ENCODE data around the gene ADK. TPM values are rescaled to one million over a fixed set of nuclear protein-coding genes. Genes with fewer than 3 reads are reported as not detected.

Gene ADK
- total RNA-seq, 1 donor from 2014 or later, result 62.0 TPM

GRCh38 chr10:74745449-74745848, 594.4 kb downstream of the ADK start:
- Mint-ChIP-seq H3K4me1 (ENCODE audit: low read depth, unreplicated experiment) (no peaks in the 10 kb centered on the region), H3K36me3 (ENCODE audit: low read depth, unreplicated experiment) (no peaks in the 10 kb centered on the region), H3K27ac (ENCODE audit: unreplicated experiment) (no peak overlapping the region), H3K9me3 (ENCODE audit: unreplicated experiment) (no peaks in the 10 kb centered on the region), H3K27me3 (ENCODE audit: low read depth, unreplicated experiment) (peaks cover 7% of the 10 kb centered on the region), H3K4me3 (ENCODE audit: unreplicated experiment) (no peak overlapping the region)
- Histone ChIP-seq H3K27me3 (ENCODE audit: insufficient read depth, low read length) (no peaks in the 10 kb centered on the region), H3K9ac (ENCODE audit: low read length) (no peak overlapping the region), H3K4me1 (ENCODE audit: insufficient read depth, low read length) (no peaks in the 10 kb centered on the region), H4K20me1 (ENCODE audit: insufficient read depth, low read length) (no peaks in the 10 kb centered on the region), H3K79me2 (ENCODE audit: insufficient read depth, low read length) (no peaks in the 10 kb centered on the region), H3K9me3 (ENCODE audit: insufficient read depth, low read depth, low read length) (no peaks in the 10 kb centered on the region), H3K36me3 (ENCODE audit: insufficient read depth, low read length) (no peaks in the 10 kb centered on the region), H3K27ac (ENCODE audit: low read depth, low read length) (no peak overlapping the region), H3K4me2 (ENCODE audit: low read length) (no peak overlapping the region), H3K4me3 (ENCODE audit: insufficient read depth, low read depth, low read length) (no peak overlapping the region), H2AFZ (ENCODE audit: low read depth, low read length) (no peak overlapping the region)
- no peak for TF ChIP-seq EZH2 (IDR thresholded peaks at IDR 0.05; ENCODE audit: insufficient read depth, low read length)
- TF ChIP-seq, protein P1, sequence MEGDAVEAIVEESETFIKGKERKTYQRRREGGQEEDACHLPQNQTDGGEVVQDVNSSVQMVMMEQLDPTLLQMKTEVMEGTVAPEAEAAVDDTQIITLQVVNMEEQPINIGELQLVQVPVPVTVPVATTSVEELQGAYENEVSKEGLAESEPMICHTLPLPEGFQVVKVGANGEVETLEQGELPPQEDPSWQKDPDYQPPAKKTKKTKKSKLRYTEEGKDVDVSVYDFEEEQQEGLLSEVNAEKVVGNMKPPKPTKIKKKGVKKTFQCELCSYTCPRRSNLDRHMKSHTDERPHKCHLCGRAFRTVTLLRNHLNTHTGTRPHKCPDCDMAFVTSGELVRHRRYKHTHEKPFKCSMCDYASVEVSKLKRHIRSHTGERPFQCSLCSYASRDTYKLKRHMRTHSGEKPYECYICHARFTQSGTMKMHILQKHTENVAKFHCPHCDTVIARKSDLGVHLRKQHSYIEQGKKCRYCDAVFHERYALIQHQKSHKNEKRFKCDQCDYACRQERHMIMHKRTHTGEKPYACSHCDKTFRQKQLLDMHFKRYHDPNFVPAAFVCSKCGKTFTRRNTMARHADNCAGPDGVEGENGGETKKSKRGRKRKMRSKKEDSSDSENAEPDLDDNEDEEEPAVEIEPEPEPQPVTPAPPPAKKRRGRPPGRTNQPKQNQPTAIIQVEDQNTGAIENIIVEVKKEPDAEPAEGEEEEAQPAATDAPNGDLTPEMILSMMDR (IDR thresholded peaks at IDR 0.05; ENCODE audit: insufficient read depth, low read depth, low read length), result no peak
- no peak for DNase-seq (ENCODE audit: low read depth)
- no peak for FAIRE-seq

GRCh38 chr10:74746813-74747212, 595.8 kb downstream of the ADK start:
- no peak overlapping the region for H3K27ac ChIP-seq (ENCODE audit: low read depth, low read length)
- FAIRE-seq (no peak), DNase-seq (ENCODE audit: low read depth) (no peak)
- H3K9me3 ChIP-seq (ENCODE audit: insufficient read depth, low read depth, low read length), result no peaks in the 10 kb centered on the region
- H3K36me3 ChIP-seq (ENCODE audit: insufficient read depth, low read length), result no peaks in the 10 kb centered on the region
- no peaks in the 10 kb centered on the region for H3K27me3 ChIP-seq (ENCODE audit: insufficient read depth, low read length)
- H3K9me3 Mint-ChIP-seq (ENCODE audit: unreplicated experiment), result no peaks in the 10 kb centered on the region
- H3K27ac Mint-ChIP-seq (ENCODE audit: unreplicated experiment), result no peak overlapping the region
- no peaks in the 10 kb centered on the region for H3K79me2 ChIP-seq (ENCODE audit: insufficient read depth, low read length)
- no peaks in the 10 kb centered on the region for H3K4me1 ChIP-seq (ENCODE audit: insufficient read depth, low read length)
- H3K4me2 ChIP-seq (ENCODE audit: low read length), result no peak overlapping the region
- H3K4me3 Mint-ChIP-seq (ENCODE audit: unreplicated experiment), result no peak overlapping the region
- no peak overlapping the region for H2AFZ ChIP-seq (ENCODE audit: low read depth, low read length)
- no peaks in the 10 kb centered on the region for H4K20me1 ChIP-seq (ENCODE audit: insufficient read depth, low read length)
- H3K9ac ChIP-seq (ENCODE audit: low read length), result no peak overlapping the region
- no peaks in the 10 kb centered on the region for H3K4me1 Mint-ChIP-seq (ENCODE audit: low read depth, unreplicated experiment)
- peaks cover 7% of the 10 kb centered on the region for H3K27me3 Mint-ChIP-seq (ENCODE audit: low read depth, unreplicated experiment)
- no peak for TF ChIP-seq EZH2 (IDR thresholded peaks at IDR 0.05; ENCODE audit: insufficient read depth, low read length)
- TF ChIP-seq, protein P1 (IDR thresholded peaks at IDR 0.05; ENCODE audit: insufficient read depth, low read depth, low read length), result no peak
- no peak overlapping the region for H3K4me3 ChIP-seq (ENCODE audit: insufficient read depth, low read depth, low read length)
- no peaks in the 10 kb centered on the region for H3K36me3 Mint-ChIP-seq (ENCODE audit: low read depth, unreplicated experiment)

DNA sequence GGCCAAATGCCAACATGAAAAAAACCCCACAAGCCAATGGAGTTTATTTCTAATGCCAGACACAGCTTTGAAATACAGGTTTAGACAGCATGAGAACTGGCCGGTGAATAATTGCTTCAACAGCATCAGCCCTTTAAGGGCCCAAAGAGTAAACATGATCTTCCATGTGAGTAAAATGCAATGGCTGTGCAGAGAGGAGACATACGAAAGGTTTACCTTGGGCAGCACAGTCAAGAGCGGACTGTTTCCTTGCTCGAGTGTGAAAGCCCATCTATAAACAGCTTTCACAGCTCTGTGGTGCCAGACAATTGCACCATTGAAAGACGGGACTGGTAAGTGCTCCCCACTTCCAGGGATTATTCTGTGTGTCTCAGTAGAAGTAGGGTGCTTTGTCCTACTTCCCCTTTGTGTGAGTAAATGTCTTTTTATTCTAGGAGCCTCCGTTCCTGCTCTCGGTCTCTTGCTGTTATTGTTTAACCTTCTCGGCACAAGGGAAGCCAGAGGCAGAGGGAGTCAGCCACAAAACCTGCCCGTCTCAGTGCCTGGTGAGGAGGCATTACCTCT, 597.5 kb downstream of the ADK start:
- no peaks in the 10 kb centered on the region for H3K36me3 Mint-ChIP-seq (ENCODE audit: low read depth, unreplicated experiment)
- TF ChIP-seq EZH2 (IDR thresholded peaks at IDR 0.05; ENCODE audit: insufficient read depth, low read length), result no peak
- TF ChIP-seq, protein P1 (IDR thresholded peaks at IDR 0.05; ENCODE audit: insufficient read depth, low read depth, low read length), result no peak
- Histone ChIP-seq H3K27ac (ENCODE audit: low read depth, low read length) (no peak overlapping the region), H3K4me3 (ENCODE audit: insufficient read depth, low read depth, low read length) (no peak overlapping the region), H2AFZ (ENCODE audit: low read depth, low read length) (peak overlapping the region; percentile 60), H3K36me3 (ENCODE audit: insufficient read depth, low read length) (no peaks in the 10 kb centered on the region), H3K79me2 (ENCODE audit: insufficient read depth, low read length) (no peaks in the 10 kb centered on the region), H3K27me3 (ENCODE audit: insufficient read depth, low read length) (no peaks in the 10 kb centered on the region), H3K4me2 (ENCODE audit: low read length) (no peak overlapping the region), H3K9me3 (ENCODE audit: insufficient read depth, low read depth, low read length) (no peaks in the 10 kb centered on the region), H3K4me1 (ENCODE audit: insufficient read depth, low read length) (no peaks in the 10 kb centered on the region), H3K9ac (ENCODE audit: low read length) (no peak overlapping the region), H4K20me1 (ENCODE audit: insufficient read depth, low read length) (no peaks in the 10 kb centered on the region)
- no peak overlapping the region for H3K4me3 Mint-ChIP-seq (ENCODE audit: unreplicated experiment)
- DNase-seq (ENCODE audit: low read depth) (no peak), FAIRE-seq (no peak)
- peaks cover 5% of the 10 kb centered on the region for H3K27me3 Mint-ChIP-seq (ENCODE audit: low read depth, unreplicated experiment)
- no peaks in the 10 kb centered on the region for H3K9me3 Mint-ChIP-seq (ENCODE audit: unreplicated experiment)
- H3K27ac Mint-ChIP-seq (ENCODE audit: unreplicated experiment), result no peak overlapping the region
- peaks cover 1% of the 10 kb centered on the region for H3K4me1 Mint-ChIP-seq (ENCODE audit: low read depth, unreplicated experiment)
